GM21786 (cell line): ENCODE data around the gene NCBP2L.
"Not testable (repeated sequence)": the region's sequence is repeated elsewhere in the genome, so short reads cannot be mapped to it uniquely, and the experiment has no call there.

Experiments
- ATAC-seq: cut with Tn5 transposase; IDR thresholded peaks from one replicate; pipeline ENCODE4 v1.9.1; 2021; ENCODE audit not compliant: unreplicated experiment

The NCBP2L gene

DNA sequence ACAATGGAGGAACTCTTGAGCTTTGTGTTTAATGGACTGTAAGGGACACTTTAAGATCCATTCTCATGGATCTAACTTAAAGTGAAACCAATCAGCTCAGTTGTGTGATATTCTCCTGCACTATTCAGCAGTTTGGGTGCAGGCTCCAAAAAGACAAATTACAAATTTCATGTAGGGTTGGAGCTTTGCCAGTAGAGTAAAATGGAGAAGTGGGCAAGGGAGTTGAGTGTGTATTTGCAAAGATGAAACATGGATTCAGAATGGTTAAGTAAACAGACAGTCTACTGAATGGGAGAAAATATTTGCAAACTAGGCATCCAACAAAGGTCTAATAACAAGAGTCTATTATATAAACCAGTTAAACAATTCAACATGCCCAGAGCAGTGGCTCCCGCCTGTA, 26.9 kb downstream of the NCBP2L start:
- ATAC-seq, result no peak

DNA sequence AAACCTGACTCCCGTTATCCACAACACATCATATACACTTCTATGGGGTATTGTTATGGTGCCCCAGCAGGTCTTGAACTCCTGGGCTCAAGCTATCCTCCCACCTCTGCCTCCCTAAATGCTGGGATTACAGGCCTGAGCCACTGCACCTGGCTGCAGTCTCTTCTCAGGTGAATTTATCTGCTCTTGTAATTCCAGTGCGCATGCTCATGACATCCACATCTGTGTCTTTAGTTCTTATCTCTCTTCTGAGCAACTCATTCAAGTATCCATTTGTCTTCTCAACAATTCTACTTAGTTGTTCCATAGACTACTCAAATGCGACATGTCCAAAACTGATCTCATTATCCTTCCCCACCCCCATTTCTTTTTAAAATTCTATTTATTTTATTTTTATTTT, 27.6 kb downstream of the NCBP2L start:
- ATAC-seq, result no peak

DNA sequence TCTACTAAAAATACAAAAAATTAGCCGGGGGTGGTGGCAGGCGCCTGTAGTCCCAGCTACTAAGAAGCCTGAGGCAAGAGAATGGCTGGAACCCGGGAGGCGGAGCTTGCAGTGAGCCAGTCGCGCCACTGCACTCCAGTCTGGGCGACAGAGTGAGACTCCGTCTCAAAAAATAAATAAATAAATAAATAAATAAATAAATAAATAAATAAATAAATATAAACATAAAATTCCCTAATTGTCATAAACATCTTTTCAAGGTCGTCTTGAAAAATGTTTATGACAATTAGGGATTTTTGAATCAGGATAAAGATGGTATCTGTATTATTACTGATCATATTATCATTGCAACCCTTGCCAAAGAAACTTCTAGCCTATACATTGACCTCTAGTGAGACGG, 32.5 kb downstream of the NCBP2L start:
- not testable (repeated sequence) for ATAC-seq

GRCh38 chrX:107818900-107819521, 41.5 kb downstream of the NCBP2L start:
- ATAC-seq, result no peak

- no peak for ATAC-seq
Measured at GRCh38 chrX:107823042-107823441, 45.5 kb downstream of the NCBP2L start.

DNA sequence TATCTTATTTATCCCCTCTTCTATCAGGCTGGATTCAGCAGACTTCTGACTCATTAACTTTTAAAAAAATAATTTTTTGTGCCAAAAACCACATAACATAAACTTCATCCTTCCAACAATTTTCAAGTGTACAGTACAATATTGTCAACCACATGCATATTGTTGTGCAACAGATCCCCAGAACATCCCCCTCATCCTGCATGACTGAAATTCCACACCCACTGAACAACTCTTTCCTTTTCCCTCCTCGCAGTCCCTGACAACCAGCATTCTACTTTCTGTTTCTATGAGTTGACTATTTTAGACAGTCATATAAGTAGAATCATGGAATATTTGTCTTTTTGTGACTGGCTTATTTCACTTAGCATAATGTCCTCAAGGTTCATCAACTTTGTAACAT, 45.9 kb downstream of the NCBP2L start:
- no peak for ATAC-seq

DNA sequence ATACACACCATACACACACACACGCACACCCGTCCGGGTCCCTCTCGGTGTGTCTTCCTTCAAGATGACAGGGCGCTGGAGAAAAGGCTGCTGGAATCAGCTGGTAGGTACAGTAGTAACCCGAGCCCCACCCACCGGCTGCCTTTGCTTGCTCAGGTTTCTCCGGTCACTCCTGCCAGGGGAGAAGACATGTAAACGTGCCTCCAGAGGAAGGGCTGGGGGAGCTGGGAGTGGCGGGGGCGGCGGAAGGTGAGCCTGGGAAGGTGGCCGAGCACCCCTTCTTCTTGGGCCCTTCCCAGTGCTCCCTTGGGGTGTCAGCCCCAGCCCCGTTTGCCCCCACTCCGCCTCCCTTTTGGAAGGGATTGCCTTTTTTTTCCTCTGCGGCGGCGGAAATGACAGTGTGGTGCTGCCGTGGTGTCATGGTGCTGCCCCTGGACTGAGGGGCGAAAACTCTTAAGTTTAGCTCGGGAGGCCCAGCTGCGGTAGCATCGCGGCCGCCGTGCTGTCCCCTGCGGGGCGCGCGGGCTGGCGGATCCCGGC, 48.2 kb downstream of the NCBP2L start, which contains the start of gene MID2:
MID2 (plus strand) TSS at position 169 of the 540 bp plus-strand sequence. CDS start 561 bp downstream, outside the sequence.
- ATAC-seq, result peak; percentile 37

DNA sequence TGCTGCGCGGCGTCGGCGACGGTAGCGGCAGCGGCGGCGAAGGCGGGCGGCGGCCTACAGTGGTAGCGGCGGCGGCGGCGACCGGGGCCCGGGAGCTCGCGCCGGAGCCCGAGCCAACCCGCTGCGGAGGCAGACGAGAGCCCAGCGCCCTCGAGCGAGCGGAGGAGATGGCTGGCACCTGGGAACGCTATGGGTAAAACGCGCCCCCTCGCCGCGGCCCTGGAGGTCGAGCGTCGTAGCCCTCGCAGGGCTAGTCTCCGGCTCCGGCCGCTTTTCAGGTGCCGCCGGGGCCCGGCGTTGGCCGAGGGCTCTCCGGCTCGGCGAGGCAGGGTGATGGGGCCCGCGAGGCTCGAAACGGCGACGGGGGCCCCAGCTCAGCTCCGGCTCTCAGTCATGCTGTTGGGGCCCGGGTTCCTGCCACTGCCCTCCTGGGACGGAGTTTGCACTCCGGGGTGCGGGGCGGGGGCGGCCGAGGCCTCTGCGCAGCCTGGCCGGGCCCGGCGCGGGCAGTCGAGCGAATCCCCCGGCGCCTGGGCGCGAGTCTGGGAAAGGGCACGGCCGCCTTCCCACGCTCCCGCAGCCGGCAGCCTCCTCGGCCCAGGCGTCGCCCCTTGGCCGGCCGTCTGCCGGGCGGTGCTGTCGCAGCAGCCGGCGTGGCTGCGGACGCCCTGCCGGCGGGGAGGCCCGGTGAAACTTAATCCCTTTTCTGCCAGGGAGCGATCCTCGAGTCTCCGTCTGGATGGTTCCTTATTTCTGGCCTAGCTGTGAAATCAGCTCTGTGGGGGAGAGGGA, 48.9 kb downstream of the NCBP2L start:
- ATAC-seq, result peak; percentile 44

GRCh38 chrX:107827030-107827831, 49.7 kb downstream of the NCBP2L start:
- ATAC-seq, result no peak

GRCh38 chrX:107827852-107828251, 50.3 kb downstream of the NCBP2L start:
- ATAC-seq, result no peak

- ATAC-seq, result no peak
Measured at GRCh38 chrX:107829878-107830277, 52.3 kb downstream of the NCBP2L start.

GRCh38 chrX:107831071-107831730, 53.7 kb downstream of the NCBP2L start:
- ATAC-seq, result no peak

DNA sequence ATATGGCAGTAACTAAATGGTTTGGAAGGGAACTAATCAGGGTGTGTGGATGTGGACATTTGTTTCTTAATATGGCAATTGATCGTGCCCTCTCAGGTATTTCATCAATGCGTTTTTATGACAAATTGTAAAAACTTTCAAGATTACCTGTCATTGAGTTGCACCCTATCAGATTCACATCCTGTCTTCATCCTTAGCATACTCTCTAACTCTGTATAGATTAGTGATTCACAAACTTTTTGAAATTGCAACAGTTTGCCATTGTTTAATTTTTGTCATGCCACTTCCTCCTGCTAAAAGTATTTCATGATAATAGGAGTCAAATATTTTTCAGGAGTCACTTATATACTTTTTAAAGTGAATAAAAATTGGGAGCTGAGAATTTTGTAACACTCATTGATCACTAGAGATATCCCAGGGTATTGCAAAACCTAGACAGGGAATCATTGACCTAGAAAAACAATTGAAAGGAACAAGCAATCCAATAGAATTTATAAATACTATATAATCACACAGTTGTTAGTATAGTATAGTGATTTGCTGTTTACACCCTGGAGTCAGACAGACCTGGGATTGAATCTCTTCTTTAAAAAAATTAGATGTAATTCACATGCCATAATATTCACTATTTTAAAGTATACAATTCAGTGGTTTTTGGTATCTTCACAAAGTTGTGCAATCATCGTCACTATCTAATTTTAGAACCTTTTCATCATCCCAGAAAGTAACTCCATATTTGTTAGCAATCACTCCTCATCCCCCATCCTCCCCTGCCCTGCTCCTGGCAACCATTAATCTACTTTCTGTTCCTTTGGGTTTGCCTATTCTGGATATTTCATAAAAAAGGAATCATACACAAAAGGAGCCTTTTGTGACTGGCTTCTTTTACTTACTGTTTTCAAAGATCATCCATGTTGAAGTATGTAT, 57.0 kb downstream of the NCBP2L start:
- ATAC-seq, result no peak

- no peak for ATAC-seq
Measured at GRCh38 chrX:107836958-107837357, 59.4 kb downstream of the NCBP2L start.

- ATAC-seq, result no peak
Measured at GRCh38 chrX:107840971-107841370, 63.4 kb downstream of the NCBP2L start.

DNA sequence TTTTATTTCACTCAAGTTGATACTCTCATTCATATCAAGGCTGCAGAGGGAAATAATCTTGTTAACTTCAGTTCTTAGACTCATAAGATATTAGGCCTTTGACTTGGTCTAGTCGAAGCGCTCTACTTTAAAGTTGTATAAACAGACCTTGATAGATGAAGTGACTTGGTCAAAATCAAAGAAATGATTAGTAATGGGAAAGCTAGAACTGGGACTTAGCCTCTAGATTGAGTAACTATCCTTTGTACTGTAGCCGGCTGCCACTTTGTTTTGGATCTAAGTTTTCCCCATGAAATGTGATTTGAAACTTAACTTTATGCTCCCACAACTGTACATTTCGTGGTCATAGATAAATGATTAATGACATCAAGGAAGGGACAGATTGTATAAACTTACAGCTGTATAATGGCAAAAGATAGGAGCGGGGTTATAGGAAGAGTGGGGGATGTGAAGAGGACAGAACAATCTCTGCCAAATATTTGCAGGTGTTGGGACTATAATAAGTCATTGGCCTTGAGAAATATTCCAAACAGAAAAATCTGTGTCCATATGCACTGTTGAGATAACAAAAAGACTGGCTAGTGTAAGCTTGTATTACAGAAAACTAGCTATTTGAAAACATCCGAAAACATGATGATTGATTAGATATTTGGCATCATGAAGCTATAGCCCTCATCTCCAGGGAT, 65.3 kb downstream of the NCBP2L start:
- no peak for ATAC-seq
